ENCODE data around the gene NKAIN2. TPM values are rescaled to one million over a fixed set of nuclear protein-coding genes. Genes with fewer than 3 reads are reported as not detected.

The NKAIN2 gene
- total and polyA plus RNA-seq, 9 of the 15 experiments (the other 6 are each of a cell fraction or from before 2014, with no cell fraction given): not detected

DNA sequence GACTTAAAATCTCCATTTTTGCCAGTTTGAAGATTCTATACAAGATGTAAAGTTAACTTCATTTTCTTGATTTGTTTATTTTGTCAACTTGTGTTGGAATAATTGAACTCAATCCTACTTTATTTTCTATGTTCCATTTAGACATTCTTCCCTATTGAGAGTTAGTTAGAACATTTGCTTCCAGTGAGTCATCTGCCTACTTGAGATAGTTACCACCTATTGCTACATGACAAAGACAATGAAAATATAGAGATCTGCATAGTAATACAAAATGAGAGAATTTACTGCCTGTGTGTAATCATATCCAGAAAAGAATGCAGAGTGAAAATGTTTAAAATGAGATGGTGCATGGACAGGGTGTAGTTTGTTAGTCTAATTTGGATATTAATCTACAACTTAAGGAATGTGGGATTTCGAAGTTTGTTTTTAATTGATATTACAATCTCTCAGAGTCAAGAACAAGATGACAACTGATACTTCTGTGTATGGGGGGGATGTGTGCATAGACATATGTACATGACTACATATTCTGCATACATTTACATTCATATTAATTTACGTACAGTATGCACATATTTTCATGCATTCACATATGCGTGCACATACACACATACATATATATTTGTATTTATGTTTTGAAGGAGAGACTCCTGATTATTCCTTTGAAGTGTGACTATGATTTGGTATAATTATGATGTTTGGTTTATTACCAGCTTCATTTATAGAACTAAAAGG, 420.1 kb downstream of the NKAIN2 start:
- TF ChIP-seq ZNF561 (CRISPR knock-in tag; conservative IDR thresholded peaks at IDR 0.05) (no peak), ZNF583 (CRISPR knock-in tag; IDR thresholded peaks at IDR 0.05) (no peak)
- TF ChIP-seq, protein P1, sequence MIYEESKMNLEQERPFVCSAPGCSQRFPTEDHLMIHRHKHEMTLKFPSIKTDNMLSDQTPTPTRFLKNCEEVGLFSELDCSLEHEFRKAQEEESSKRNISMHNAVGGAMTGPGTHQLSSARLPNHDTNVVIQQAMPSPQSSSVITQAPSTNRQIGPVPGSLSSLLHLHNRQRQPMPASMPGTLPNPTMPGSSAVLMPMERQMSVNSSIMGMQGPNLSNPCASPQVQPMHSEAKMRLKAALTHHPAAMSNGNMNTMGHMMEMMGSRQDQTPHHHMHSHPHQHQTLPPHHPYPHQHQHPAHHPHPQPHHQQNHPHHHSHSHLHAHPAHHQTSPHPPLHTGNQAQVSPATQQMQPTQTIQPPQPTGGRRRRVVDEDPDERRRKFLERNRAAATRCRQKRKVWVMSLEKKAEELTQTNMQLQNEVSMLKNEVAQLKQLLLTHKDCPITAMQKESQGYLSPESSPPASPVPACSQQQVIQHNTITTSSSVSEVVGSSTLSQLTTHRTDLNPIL (CRISPR knock-in tag; IDR thresholded peaks at IDR 0.05): no peak
- ChIA-PET CTCF (ENCODE audit: low intra/inter-chr PET ratio) (no interaction called here), POLR2A (no interaction called here)
- 1% methylated on average over 3 of the region's 3 CpGs for WGBS (ENCODE audit: insufficient coverage, low coverage, missing lambda C conversion rate)
- Histone ChIP-seq H3K9ac (ENCODE audit: insufficient read depth in 1 of 2, low read depth in 2 of 2, low read length in 2 of 2) (no peak overlapping the region), H3K27ac (ENCODE audit: extremely low read depth, low read depth, low read length) (no peak overlapping the region), H4K20me1 (replicated peaks; ENCODE audit: control insufficient read depth, insufficient read depth, low read length) (no peaks in the 10 kb centered on the region), H3K4me2 (ENCODE audit: insufficient read depth, low read length) (no peak overlapping the region), H3K9me3 (replicated peaks; ENCODE audit: control insufficient read depth, insufficient read depth, low read depth, low read length) (no peaks in the 10 kb centered on the region), H3K36me3 (ENCODE audit: control insufficient read depth, insufficient read depth, low read length) (no peaks in the 10 kb centered on the region), H3K9me1 (ENCODE audit: control insufficient read depth, insufficient read depth, low read length) (no peaks in the 10 kb centered on the region), H3K4me1 (replicated peaks in 1 of 2; ENCODE audit: control insufficient read depth in 2 of 2, insufficient read depth in 2 of 2, low read length in 2 of 2) (no peaks in the 10 kb centered on the region), H3K27me3 (ENCODE audit: control insufficient read depth in 2 of 2, insufficient read depth in 2 of 2, low read length in 2 of 2) (no peaks in the 10 kb centered on the region), H2AFZ (ENCODE audit: low read depth, low read length) (no peak overlapping the region), H3K79me2 (ENCODE audit: control insufficient read depth, insufficient read depth, low read length) (no peaks in the 10 kb centered on the region), H3K4me3 (no peak overlapping the region)
- no TSS peak for BruUV-seq (replicated peaks)
- in situ Hi-C loops (cut with MboI): no loop called here
- DNase-seq (ENCODE audit: extremely low read depth in 1 of 4, low spot score in 3 of 4) (no peak), FAIRE-seq (no peak), ATAC-seq (no peak)
- intact Hi-C loops (cut with micrococcal nuclease): no loop called here

DNA sequence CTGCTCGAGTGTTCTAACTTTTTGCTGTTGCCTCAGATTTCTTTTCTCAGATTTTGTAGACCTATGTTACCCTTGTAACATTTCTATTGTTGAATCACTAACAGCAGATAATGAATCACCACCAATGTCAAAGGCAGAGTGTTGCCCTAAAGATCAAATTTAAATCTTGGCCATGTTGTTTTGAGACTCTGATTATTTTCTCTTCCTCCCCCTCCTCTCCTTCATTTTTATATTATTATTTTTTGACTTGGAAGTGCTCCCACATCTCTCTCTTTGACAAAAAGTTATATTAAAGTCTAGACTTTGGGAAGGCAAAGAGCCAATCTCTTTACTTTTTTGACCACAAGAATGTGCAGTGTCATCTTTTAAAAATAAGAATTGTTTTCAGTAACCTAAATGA, 422.7 kb downstream of the NKAIN2 start:
- no peak for ATAC-seq
- Histone ChIP-seq H3K4me2 (ENCODE audit: insufficient read depth, low read length) (no peak overlapping the region), H3K27ac (ENCODE audit: extremely low read depth, low read depth, low read length) (no peak overlapping the region), H3K9me1 (ENCODE audit: control insufficient read depth, insufficient read depth, low read length) (no peaks in the 10 kb centered on the region), H3K9ac (ENCODE audit: insufficient read depth in 1 of 2, low read depth in 2 of 2, low read length in 2 of 2) (no peak overlapping the region), H2AFZ (ENCODE audit: low read depth, low read length) (no peak overlapping the region), H3K4me3 (no peak overlapping the region), H4K20me1 (replicated peaks; ENCODE audit: control insufficient read depth, insufficient read depth, low read length) (no peaks in the 10 kb centered on the region), H3K9me3 (replicated peaks; ENCODE audit: control insufficient read depth, insufficient read depth, low read depth, low read length) (no peaks in the 10 kb centered on the region), H3K36me3 (ENCODE audit: control insufficient read depth, insufficient read depth, low read length) (no peaks in the 10 kb centered on the region), H3K27me3 (ENCODE audit: control insufficient read depth in 2 of 2, insufficient read depth in 2 of 2, low read length in 2 of 2) (no peaks in the 10 kb centered on the region), H3K4me1 (replicated peaks in 1 of 2; ENCODE audit: control insufficient read depth in 2 of 2, insufficient read depth in 2 of 2, low read length in 2 of 2) (no peaks in the 10 kb centered on the region), H3K79me2 (ENCODE audit: control insufficient read depth, insufficient read depth, low read length) (no peaks in the 10 kb centered on the region)
- WGBS (ENCODE audit: insufficient coverage, low coverage, missing lambda C conversion rate): 0% methylated on average over 1 of the region's 1 CpG
- in situ Hi-C loops (cut with MboI) (no loop called here), intact Hi-C loops (cut with micrococcal nuclease) (no loop called here)
- CTCF ChIA-PET (ENCODE audit: low intra/inter-chr PET ratio): no interaction called here
- no peak for FAIRE-seq
- no peak for TF ChIP-seq CHD4 (IDR thresholded peaks at IDR 0.05; ENCODE audit: insufficient read depth, insufficient replicate concordance, low read depth, low read length, poor library complexity, severe bottlenecking)
- TF ChIP-seq, protein P2, sequence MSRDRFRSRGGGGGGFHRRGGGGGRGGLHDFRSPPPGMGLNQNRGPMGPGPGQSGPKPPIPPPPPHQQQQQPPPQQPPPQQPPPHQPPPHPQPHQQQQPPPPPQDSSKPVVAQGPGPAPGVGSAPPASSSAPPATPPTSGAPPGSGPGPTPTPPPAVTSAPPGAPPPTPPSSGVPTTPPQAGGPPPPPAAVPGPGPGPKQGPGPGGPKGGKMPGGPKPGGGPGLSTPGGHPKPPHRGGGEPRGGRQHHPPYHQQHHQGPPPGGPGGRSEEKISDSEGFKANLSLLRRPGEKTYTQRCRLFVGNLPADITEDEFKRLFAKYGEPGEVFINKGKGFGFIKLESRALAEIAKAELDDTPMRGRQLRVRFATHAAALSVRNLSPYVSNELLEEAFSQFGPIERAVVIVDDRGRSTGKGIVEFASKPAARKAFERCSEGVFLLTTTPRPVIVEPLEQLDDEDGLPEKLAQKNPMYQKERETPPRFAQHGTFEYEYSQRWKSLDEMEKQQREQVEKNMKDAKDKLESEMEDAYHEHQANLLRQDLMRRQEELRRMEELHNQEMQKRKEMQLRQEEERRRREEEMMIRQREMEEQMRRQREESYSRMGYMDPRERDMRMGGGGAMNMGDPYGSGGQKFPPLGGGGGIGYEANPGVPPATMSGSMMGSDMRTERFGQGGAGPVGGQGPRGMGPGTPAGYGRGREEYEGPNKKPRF (IDR thresholded peaks at IDR 0.05; ENCODE audit: low read depth, low read length): no peak
- no peak for TF ChIP-seq POLR2A (conservative IDR thresholded peaks at IDR 0.05)
- no peak for TF ChIP-seq ZNF224 (CRISPR knock-in tag; IDR thresholded peaks at IDR 0.05)
- no TSS peak for BruUV-seq (replicated peaks)
- POLR2A ChIA-PET: no interaction called here
- no peak for DNase-seq (ENCODE audit: extremely low read depth in 1 of 4, low spot score in 3 of 4)
